HG03520 (cell line): ENCODE results near the gene HELZ.
"Not testable (repeated sequence)": the region's sequence is repeated elsewhere in the genome, so short reads cannot be mapped to it uniquely, and the experiment has no call there.

Experiments used
- ATAC-seq: cut with Tn5 transposase; IDR thresholded peaks from one replicate; pipeline ENCODE4 v1.9.1; 2021; ENCODE audit warnings: mild to moderate bottlenecking, moderate library complexity; ENCODE audit not compliant: unreplicated experiment

Gene HELZ

GRCh38 chr17:67054011-67054591 lies 190.9 kb downstream of the HELZ start:
- no peak for ATAC-seq

GRCh38 chr17:67053438-67054000 lies 191.5 kb downstream of the HELZ start:
- ATAC-seq: no peak

- ATAC-seq: no peak
Observed at GRCh38 chr17:67052720-67053437, 192.1 kb downstream of the HELZ start.

- ATAC-seq: no peak
Observed at GRCh38 chr17:67051837-67052236, 193.2 kb downstream of the HELZ start.

- no peak for ATAC-seq
Observed at GRCh38 chr17:67051155-67051538, 193.8 kb downstream of the HELZ start.

- no peak for ATAC-seq
Observed at GRCh38 chr17:67050471-67051154, 194.4 kb downstream of the HELZ start.

GRCh38 chr17:67050066-67050465 lies 194.9 kb downstream of the HELZ start:
- ATAC-seq: no peak

GRCh38 chr17:67049025-67049739 lies 195.8 kb downstream of the HELZ start:
- no peak for ATAC-seq

GRCh38 chr17:67047382-67047781 lies 197.6 kb downstream of the HELZ start:
- ATAC-seq: no peak

GRCh38 chr17:67046398-67046797 lies 198.6 kb downstream of the HELZ start:
- no peak for ATAC-seq

GRCh38 chr17:67044940-67045339 lies 200.1 kb downstream of the HELZ start:
- no peak for ATAC-seq

GRCh38 chr17:67044016-67044772 lies 200.8 kb downstream of the HELZ start, which contains the start of gene CACNG1:
TSS of gene CACNG1 (plus strand) at chr17:67044554. CDS start at chr17:67044661, 107 bp downstream.
- no peak for ATAC-seq

- no peak for ATAC-seq
Observed at GRCh38 chr17:67043283-67043682, 201.7 kb downstream of the HELZ start.

GRCh38 chr17:67041941-67042899 lies 202.8 kb downstream of the HELZ start:
- no peak for ATAC-seq

GRCh38 chr17:67041531-67041930 lies 203.5 kb downstream of the HELZ start:
- ATAC-seq: no peak

- ATAC-seq: not testable (repeated sequence)
Observed at GRCh38 chr17:67041119-67041518, 203.9 kb downstream of the HELZ start.

- no peak for ATAC-seq
Observed at GRCh38 chr17:67040652-67041051, 204.3 kb downstream of the HELZ start.

- no peak for ATAC-seq
Observed at GRCh38 chr17:67038861-67039365, 206.1 kb downstream of the HELZ start.
